Ishikawa (cell line): Measurements from ENCODE around the gene TTLL12.

Source experiments
- CEBPB ChIP-seq: IDR thresholded peaks from 2 replicates; pipeline ENCODE4 v1.6.1; 2012
- CREB1 ChIP-seq: IDR thresholded peaks from 2 replicates; pipeline ENCODE4 v1.6.1; 2012; ENCODE audit warnings: low read depth
- EGR1 ChIP-seq: IDR thresholded peaks from 2 replicates; pipeline ENCODE4 v1.6.1; 2012
- EP300 ChIP-seq: IDR thresholded peaks from 2 replicates; pipeline ENCODE4 v1.6.1; 2012; ENCODE audit warnings: borderline replicate concordance
- NFIC ChIP-seq: IDR thresholded peaks from 2 replicates; pipeline ENCODE4 v1.6.1; 2012
- RAD21 ChIP-seq: IDR thresholded peaks from 2 replicates; pipeline ENCODE4 v1.6.1; 2012; ENCODE audit warnings: low read depth
- TAF1 ChIP-seq: IDR thresholded peaks from 2 replicates; pipeline ENCODE4 v1.6.1; 2012; ENCODE audit warnings: low read depth, mild to moderate bottlenecking
- TCF12 ChIP-seq: IDR thresholded peaks from 2 replicates; pipeline ENCODE4 v1.6.1; 2012; ENCODE audit warnings: low read depth
- TEAD4 ChIP-seq: IDR thresholded peaks from 2 replicates; pipeline ENCODE4 v1.6.1; 2012
- YY1 ChIP-seq: IDR thresholded peaks from 2 replicates; pipeline ENCODE4 v1.6.1; 2012; ENCODE audit warnings: low read depth
- TF ChIP-seq, protein P1 (sequence below): IDR thresholded peaks from 2 replicates; pipeline ENCODE4 v1.6.1; 2012; ENCODE audit warnings: low read depth, mild to moderate bottlenecking

DNA sequence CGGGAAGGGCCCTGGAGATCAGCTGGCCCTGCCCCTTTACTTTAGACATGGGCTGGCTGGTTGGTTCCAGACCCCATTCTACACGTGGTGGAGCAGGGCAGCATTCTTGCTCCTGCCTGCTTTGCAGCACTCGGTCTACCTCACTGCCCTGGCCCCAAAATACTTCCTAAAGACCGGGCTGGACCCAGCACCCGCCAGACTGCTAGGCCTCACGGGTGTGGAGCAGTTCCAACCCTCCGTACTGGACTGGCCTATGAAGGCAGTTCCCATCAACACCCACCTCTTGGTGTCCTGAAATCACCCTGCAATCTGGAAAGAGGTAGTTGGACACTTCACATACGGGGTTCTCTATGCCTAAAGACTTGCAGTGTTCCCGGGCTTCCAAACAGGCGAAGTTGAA, 50.1 kb downstream of the TTLL12 start:
- TF ChIP-seq EP300 (no peak), TAF1 (no peak), CEBPB (no peak), EGR1 (no peak), CREB1 (no peak), YY1 (no peak), TCF12 (no peak), RAD21 (no peak), TEAD4 (no peak), NFIC (no peak)
- TF ChIP-seq, protein P1, sequence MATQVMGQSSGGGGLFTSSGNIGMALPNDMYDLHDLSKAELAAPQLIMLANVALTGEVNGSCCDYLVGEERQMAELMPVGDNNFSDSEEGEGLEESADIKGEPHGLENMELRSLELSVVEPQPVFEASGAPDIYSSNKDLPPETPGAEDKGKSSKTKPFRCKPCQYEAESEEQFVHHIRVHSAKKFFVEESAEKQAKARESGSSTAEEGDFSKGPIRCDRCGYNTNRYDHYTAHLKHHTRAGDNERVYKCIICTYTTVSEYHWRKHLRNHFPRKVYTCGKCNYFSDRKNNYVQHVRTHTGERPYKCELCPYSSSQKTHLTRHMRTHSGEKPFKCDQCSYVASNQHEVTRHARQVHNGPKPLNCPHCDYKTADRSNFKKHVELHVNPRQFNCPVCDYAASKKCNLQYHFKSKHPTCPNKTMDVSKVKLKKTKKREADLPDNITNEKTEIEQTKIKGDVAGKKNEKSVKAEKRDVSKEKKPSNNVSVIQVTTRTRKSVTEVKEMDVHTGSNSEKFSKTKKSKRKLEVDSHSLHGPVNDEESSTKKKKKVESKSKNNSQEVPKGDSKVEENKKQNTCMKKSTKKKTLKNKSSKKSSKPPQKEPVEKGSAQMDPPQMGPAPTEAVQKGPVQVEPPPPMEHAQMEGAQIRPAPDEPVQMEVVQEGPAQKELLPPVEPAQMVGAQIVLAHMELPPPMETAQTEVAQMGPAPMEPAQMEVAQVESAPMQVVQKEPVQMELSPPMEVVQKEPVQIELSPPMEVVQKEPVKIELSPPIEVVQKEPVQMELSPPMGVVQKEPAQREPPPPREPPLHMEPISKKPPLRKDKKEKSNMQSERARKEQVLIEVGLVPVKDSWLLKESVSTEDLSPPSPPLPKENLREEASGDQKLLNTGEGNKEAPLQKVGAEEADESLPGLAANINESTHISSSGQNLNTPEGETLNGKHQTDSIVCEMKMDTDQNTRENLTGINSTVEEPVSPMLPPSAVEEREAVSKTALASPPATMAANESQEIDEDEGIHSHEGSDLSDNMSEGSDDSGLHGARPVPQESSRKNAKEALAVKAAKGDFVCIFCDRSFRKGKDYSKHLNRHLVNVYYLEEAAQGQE: no peak
